Activated CD4-positive, alpha-beta memory T cell treated with anti-CD3 and anti-CD28 coated beads, Interleukin-2, amount 10 ng/mL, durations not matched to agents 7 days and 5 days (primary cell): ENCODE data around the gene NXF2B. TPM values are rescaled to one million over a fixed set of nuclear protein-coding genes. Genes with fewer than 3 reads are reported as not detected.
"Not testable (repeated sequence)": the region's sequence is repeated elsewhere in the genome, so short reads cannot be mapped to it uniquely, and the experiment has no call there.

ENCODE experiments used
- CTCF ChIA-PET: fragments of 350-600 bp; sonication (Branson Sonifier 250); formaldehyde crosslinking; loops from one replicate; lab custom pipeline; 2021; ENCODE audit warnings: antibody characterized with exemption, inconsistent platforms; lab: Charles Lee
- POLR2A ChIA-PET: fragments of 350-600 bp; sonication (Branson Sonifier 250); formaldehyde crosslinking; loops from one replicate; lab custom pipeline; 2021; ENCODE audit warnings: antibody characterized with exemption; lab: Charles Lee
- DNase-seq: peaks from one replicate; pipeline ENCODE4 v3.0.0-alpha.2; 2020
- H3K27ac Mint-ChIP-seq: one replicate; pipeline ENCODE4 v1.8.0; 2021; ENCODE audit warnings: mild to moderate bottlenecking, mixed read lengths
- H3K27me3 Mint-ChIP-seq: one replicate; pipeline ENCODE4 v1.8.0; 2021; ENCODE audit warnings: mixed read lengths
- H3K36me3 Mint-ChIP-seq: one replicate; pipeline ENCODE4 v1.8.0; 2021; ENCODE audit warnings: low read depth, mixed read lengths
- H3K4me1 Mint-ChIP-seq: one replicate; pipeline ENCODE4 v1.8.0; 2021; ENCODE audit warnings: mixed read lengths
- H3K4me3 Mint-ChIP-seq: one replicate; pipeline ENCODE4 v1.8.0; 2021; ENCODE audit warnings: mild to moderate bottlenecking, mixed read lengths
- H3K9me3 Mint-ChIP-seq: one replicate; pipeline ENCODE4 v1.8.0; 2021; ENCODE audit warnings: mixed read lengths
- total RNA-seq, 2 experiments: library from RNA; stranded (reverse); gene quantifications; one replicate each; pipeline ENCODE4 v1.2.3, GENCODE V29; 2021

The NXF2B gene, protein sequence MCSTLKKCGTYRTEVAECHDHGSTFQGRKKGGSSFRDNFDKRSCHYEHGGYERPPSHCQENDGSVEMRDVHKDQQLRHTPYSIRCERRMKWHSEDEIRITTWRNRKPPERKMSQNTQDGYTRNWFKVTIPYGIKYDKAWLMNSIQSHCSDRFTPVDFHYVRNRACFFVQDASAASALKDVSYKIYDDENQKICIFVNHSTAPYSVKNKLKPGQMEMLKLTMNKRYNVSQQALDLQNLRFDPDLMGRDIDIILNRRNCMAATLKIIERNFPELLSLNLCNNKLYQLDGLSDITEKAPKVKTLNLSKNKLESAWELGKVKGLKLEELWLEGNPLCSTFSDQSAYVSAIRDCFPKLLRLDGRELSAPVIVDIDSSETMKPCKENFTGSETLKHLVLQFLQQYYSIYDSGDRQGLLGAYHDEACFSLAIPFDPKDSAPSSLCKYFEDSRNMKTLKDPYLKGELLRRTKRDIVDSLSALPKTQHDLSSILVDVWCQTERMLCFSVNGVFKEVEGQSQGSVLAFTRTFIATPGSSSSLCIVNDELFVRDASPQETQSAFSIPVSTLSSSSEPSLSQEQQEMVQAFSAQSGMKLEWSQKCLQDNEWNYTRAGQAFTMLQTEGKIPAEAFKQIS
- not detected for total RNA-seq

- POLR2A ChIA-PET, H3K36me3 Mint-ChIP-seq, H3K27me3 Mint-ChIP-seq, DNase-seq, H3K4me1 Mint-ChIP-seq, CTCF ChIA-PET, H3K27ac Mint-ChIP-seq, H3K4me3 Mint-ChIP-seq, H3K9me3 Mint-ChIP-seq: not testable (repeated sequence)
These were observed at the start of gene NXF2B for GRCh38 chrX:102439908-102440307. TSS of gene NXF2B (minus strand) at chrX:102440008. CDS start at chrX:102380036, 59,972 bp downstream.

- DNase-seq, H3K9me3 Mint-ChIP-seq, H3K4me3 Mint-ChIP-seq, CTCF ChIA-PET, H3K4me1 Mint-ChIP-seq, POLR2A ChIA-PET, H3K27me3 Mint-ChIP-seq, H3K36me3 Mint-ChIP-seq, H3K27ac Mint-ChIP-seq: not testable (repeated sequence)
These were observed 39.0 kb upstream of the NXF2B start for GRCh38 chrX:102478765-102479164.

- H3K27ac Mint-ChIP-seq, DNase-seq, H3K9me3 Mint-ChIP-seq, H3K36me3 Mint-ChIP-seq, CTCF ChIA-PET, H3K4me1 Mint-ChIP-seq, POLR2A ChIA-PET, H3K4me3 Mint-ChIP-seq, H3K27me3 Mint-ChIP-seq: not testable (repeated sequence)
These were observed 32.0 kb upstream of the NXF2B start, which contains the start of gene TCP11X2 for GRCh38 chrX:102471762-102472220. TSS of gene TCP11X2 (minus strand) at chrX:102471812.

DNA sequence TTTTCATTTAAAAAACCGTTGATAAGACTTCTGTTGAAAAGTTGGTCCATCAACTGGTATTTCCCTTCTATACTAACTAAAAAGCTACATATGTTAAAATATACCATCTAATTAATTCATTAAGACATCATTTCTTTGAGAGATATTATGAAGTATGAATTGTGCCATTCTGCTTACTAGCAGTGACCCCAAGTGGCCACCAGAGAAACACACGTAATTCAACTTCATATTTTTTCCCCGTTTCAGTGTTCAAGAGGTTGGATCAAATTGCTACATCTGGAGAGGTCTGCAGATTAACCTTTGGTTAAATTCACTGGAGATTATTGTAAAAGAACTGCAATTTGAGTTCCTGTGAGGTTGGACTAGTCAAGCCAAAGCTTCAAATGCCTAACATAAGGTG, 30.4 kb upstream of the NXF2B start:
- H3K36me3 Mint-ChIP-seq, POLR2A ChIA-PET, H3K27me3 Mint-ChIP-seq, H3K4me1 Mint-ChIP-seq, CTCF ChIA-PET, H3K9me3 Mint-ChIP-seq, DNase-seq, H3K27ac Mint-ChIP-seq, H3K4me3 Mint-ChIP-seq: not testable (repeated sequence)

DNA sequence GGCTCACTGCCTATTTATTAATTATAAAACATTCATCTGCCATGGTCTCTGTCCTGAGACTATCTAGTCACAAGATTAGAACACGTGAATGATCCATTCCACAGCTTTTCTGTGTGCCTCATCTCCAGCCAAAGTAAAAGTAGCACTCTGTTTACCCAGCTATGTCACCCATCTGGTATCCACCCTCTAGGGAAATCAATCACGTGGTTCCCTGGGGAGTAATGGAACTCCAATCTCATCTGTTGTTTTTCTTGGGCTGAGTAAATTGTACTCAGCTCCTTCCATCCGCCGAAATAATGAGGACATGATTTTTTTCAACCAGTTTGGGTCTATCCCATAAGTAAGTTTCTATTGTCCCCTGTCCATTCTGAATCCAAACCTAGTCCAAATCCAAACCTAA, 18.8 kb upstream of the NXF2B start:
- H3K9me3 Mint-ChIP-seq, POLR2A ChIA-PET, CTCF ChIA-PET, H3K4me3 Mint-ChIP-seq, DNase-seq, H3K36me3 Mint-ChIP-seq, H3K4me1 Mint-ChIP-seq, H3K27me3 Mint-ChIP-seq, H3K27ac Mint-ChIP-seq: not testable (repeated sequence)

GRCh38 chrX:102414493-102414892, 25.3 kb downstream of the NXF2B start:
- H3K9me3 Mint-ChIP-seq, H3K27me3 Mint-ChIP-seq, CTCF ChIA-PET, DNase-seq, POLR2A ChIA-PET, H3K4me1 Mint-ChIP-seq, H3K27ac Mint-ChIP-seq, H3K4me3 Mint-ChIP-seq, H3K36me3 Mint-ChIP-seq: not testable (repeated sequence)

DNA sequence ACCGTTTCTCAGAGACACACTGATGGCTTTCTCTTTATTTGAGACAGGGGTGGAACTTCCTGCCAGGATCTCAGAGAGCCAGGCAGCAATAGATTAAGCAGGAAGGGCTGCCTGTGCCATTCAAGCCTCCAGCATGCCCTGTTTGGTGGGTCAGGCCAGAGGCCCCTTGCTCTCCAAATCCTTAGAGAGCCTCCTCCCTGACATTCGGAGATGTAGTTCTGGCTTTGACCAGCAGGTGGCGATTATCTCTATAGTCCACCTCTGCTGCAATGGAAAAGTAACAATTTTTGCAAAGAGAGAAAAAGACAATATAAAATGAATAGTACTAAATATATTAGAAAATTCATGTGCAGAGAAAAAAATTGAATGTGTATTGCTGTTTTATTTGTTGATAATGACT, 93.9 kb downstream of the NXF2B start:
- ChIA-PET POLR2A (no interaction called here), CTCF (no interaction called here)
- no peaks in the 10 kb centered on the region for H3K4me1 Mint-ChIP-seq
- H3K36me3 Mint-ChIP-seq = no peaks in the 10 kb centered on the region
- H3K4me3 Mint-ChIP-seq = no peak overlapping the region
- no peaks in the 10 kb centered on the region for H3K9me3 Mint-ChIP-seq
- no peak overlapping the region for H3K27ac Mint-ChIP-seq
- H3K27me3 Mint-ChIP-seq = peaks cover 3% of the 10 kb centered on the region
- DNase-seq = peak; percentile 54

- no peaks in the 10 kb centered on the region for H3K4me1 Mint-ChIP-seq
- CTCF ChIA-PET = no interaction called here
- H3K4me3 Mint-ChIP-seq = no peak overlapping the region
- no peak overlapping the region for H3K27ac Mint-ChIP-seq
- POLR2A ChIA-PET = no interaction called here
- DNase-seq = no peak
- no peaks in the 10 kb centered on the region for H3K36me3 Mint-ChIP-seq
- H3K9me3 Mint-ChIP-seq = no peaks in the 10 kb centered on the region
- peaks cover 3% of the 10 kb centered on the region for H3K27me3 Mint-ChIP-seq
These were observed 97.9 kb downstream of the NXF2B start for GRCh38 chrX:102341867-102342266.

- no peaks in the 10 kb centered on the region for H3K36me3 Mint-ChIP-seq
- no peaks in the 10 kb centered on the region for H3K4me1 Mint-ChIP-seq
- H3K27me3 Mint-ChIP-seq = peaks cover 3% of the 10 kb centered on the region
- POLR2A ChIA-PET = no interaction called here
- H3K4me3 Mint-ChIP-seq = no peak overlapping the region
- CTCF ChIA-PET = no interaction called here
- H3K27ac Mint-ChIP-seq = no peak overlapping the region
- no peaks in the 10 kb centered on the region for H3K9me3 Mint-ChIP-seq
- no peak for DNase-seq
These were observed 100.2 kb downstream of the NXF2B start for GRCh38 chrX:102339312-102340298.

GRCh38 chrX:102338162-102338561, 101.6 kb downstream of the NXF2B start:
- H3K4me1 Mint-ChIP-seq = no peaks in the 10 kb centered on the region
- no peaks in the 10 kb centered on the region for H3K27me3 Mint-ChIP-seq
- no peaks in the 10 kb centered on the region for H3K9me3 Mint-ChIP-seq
- no peak overlapping the region for H3K27ac Mint-ChIP-seq
- ChIA-PET POLR2A (no interaction called here), CTCF (no interaction called here)
- H3K36me3 Mint-ChIP-seq = no peaks in the 10 kb centered on the region
- DNase-seq = no peak
- no peak overlapping the region for H3K4me3 Mint-ChIP-seq

Other genes starting within 250 kb of the NXF2B start
- not detected for gene TCP11X1, start 224.7 kb downstream of the NXF2B start, total RNA-seq
- gene NXF2, start 192.8 kb downstream of the NXF2B start, total RNA-seq = not detected
- gene TCP11X2, start 31.8 kb upstream of the NXF2B start, total RNA-seq = not detected
- gene TMSB15A, start 76.7 kb upstream of the NXF2B start, total RNA-seq = under 1 TPM in 1 of 2 experiments, not detected in 1; 0.45 TPM
- gene ARMCX5, start 159.5 kb upstream of the NXF2B start, total RNA-seq = 1 to 10 TPM; 5.3 TPM
- 1 to 10 TPM; 1.6 TPM for gene GPRASP1, start 211.5 kb upstream of the NXF2B start, total RNA-seq